Occipital lobe (tissue), 2 donors: Measurements from ENCODE around the gene CCSER1. TPM values are rescaled to one million over a fixed set of nuclear protein-coding genes. Genes with fewer than 3 reads are reported as not detected.
"Not testable (repeated sequence)": the region's sequence is repeated elsewhere in the genome, so short reads cannot be mapped to it uniquely, and the experiment has no call there.

Experiments
- DNase-seq: peaks from one replicate; lab custom pipeline; 2025; lab: John Stamatoyannopoulos, UW
- total RNA-seq: library from RNA; depleted of rRNA; stranded (reverse); fragments of >200 nt; gene quantifications from one replicate; pipeline ENCODE4 v1.2.3, GENCODE V29; 2014

The CCSER1 gene
- total RNA-seq, 1 donor from 2014 or later = 246 TPM

- not testable (repeated sequence) for DNase-seq
Observed at GRCh38 chr4:91268481-91268880, 1141.3 kb downstream of the CCSER1 start.

GRCh38 chr4:91268913-91269312 is 1141.7 kb downstream of the CCSER1 start:
- no peak for DNase-seq

GRCh38 chr4:91279899-91280298 is 1152.7 kb downstream of the CCSER1 start:
- DNase-seq = no peak

GRCh38 chr4:91280551-91281290 is 1153.5 kb downstream of the CCSER1 start:
- DNase-seq = no peak

GRCh38 chr4:91282217-91282616 is 1155.0 kb downstream of the CCSER1 start:
- DNase-seq = no peak

- DNase-seq = no peak
Observed at GRCh38 chr4:91283726-91284230, 1156.6 kb downstream of the CCSER1 start.

- DNase-seq = no peak
Observed at GRCh38 chr4:91284480-91284879, 1157.3 kb downstream of the CCSER1 start.

- no peak for DNase-seq
Observed at GRCh38 chr4:91285487-91285886, 1158.3 kb downstream of the CCSER1 start.

GRCh38 chr4:91288702-91289311 is 1161.6 kb downstream of the CCSER1 start:
- DNase-seq = no peak

- no peak for DNase-seq
Observed at GRCh38 chr4:91298156-91298700, 1171.0 kb downstream of the CCSER1 start.

- no peak for DNase-seq
Observed at GRCh38 chr4:91298824-91299223, 1171.6 kb downstream of the CCSER1 start.

- no peak for DNase-seq
Observed at GRCh38 chr4:91302120-91302519, 1174.9 kb downstream of the CCSER1 start.

GRCh38 chr4:91304292-91304691 is 1177.1 kb downstream of the CCSER1 start:
- DNase-seq = no peak

- DNase-seq = no peak
Observed at GRCh38 chr4:91317434-91317833, 1190.2 kb downstream of the CCSER1 start.

- DNase-seq = no peak
Observed at GRCh38 chr4:91319556-91320268, 1192.5 kb downstream of the CCSER1 start.

GRCh38 chr4:91322961-91323360 is 1195.8 kb downstream of the CCSER1 start:
- DNase-seq = no peak

GRCh38 chr4:91325495-91325894 is 1198.3 kb downstream of the CCSER1 start:
- DNase-seq = no peak

GRCh38 chr4:91326167-91326566 is 1199.0 kb downstream of the CCSER1 start:
- DNase-seq = not testable (repeated sequence)

GRCh38 chr4:91330555-91331137 is 1203.5 kb downstream of the CCSER1 start:
- DNase-seq = no peak

- no peak for DNase-seq
Observed at GRCh38 chr4:91340822-91341221, 1213.6 kb downstream of the CCSER1 start.

GRCh38 chr4:91345632-91346031 is 1218.4 kb downstream of the CCSER1 start:
- no peak for DNase-seq

- not testable (repeated sequence) for DNase-seq
Observed at GRCh38 chr4:91356496-91356895, 1229.3 kb downstream of the CCSER1 start.
